GM18526 (cell line): ENCODE measurements around the gene PUDP.

Experiments
- POLR2A ChIP-seq: IDR thresholded peaks from 3 replicates; pipeline ENCODE4 v1.6.1; 2011; ENCODE audit not compliant: insufficient read length; ENCODE audit errors: extremely low read depth

PUDP gene

DNA sequence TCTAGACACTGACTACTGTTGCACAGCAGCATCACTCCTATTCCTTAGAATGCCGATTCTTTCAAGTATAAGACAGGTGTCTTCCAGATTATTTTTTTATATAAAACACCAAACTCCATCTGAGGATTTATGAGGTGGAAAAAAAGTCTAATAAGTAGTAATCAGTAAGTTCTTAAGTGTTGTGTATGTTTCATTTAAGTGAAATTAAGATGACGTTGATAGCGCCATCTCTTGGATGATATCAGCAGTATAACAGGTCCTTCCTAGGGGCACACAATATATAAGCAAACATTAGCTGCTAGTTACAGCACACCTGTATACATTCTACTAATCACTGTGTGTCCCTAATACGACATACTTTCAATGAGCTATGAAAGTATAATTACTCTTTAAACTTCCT, 100.0 kb downstream of the PUDP start:
- TF ChIP-seq POLR2A: no peak

DNA sequence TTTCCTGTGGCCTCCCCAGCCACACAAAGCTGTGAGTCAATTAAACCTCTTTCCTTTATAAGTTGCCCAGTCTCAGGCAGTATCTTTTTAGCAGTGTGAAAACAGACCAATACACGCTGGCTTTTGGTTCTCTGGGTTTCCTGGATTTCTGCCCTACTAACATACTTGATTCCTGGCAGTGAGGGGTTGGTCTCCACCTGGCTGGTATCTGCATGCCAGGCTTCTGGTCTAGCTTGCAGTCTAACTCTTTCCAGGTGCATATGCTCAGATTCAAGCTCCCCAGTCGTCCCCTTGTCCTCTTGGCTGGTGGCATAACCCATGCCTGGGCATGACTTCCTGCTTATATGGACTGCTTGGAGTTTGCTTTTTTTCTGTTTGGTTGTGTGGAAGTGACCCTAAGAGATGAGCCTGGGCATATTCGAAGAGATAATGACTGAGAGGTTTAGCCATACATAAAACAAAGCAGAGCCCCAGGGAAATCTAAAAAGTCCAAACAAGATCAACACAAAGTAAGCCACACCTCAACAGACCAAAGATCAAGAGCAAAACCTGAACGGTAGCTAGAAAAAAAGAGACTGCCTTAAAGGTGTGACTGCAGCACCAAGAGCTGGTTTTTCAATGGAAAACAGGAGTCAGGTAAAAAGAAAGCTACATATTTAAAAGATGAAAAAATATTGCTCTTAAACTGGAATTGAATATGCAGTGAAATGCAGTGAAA, 102.6 kb downstream of the PUDP start:
- TF ChIP-seq POLR2A: no peak

DNA sequence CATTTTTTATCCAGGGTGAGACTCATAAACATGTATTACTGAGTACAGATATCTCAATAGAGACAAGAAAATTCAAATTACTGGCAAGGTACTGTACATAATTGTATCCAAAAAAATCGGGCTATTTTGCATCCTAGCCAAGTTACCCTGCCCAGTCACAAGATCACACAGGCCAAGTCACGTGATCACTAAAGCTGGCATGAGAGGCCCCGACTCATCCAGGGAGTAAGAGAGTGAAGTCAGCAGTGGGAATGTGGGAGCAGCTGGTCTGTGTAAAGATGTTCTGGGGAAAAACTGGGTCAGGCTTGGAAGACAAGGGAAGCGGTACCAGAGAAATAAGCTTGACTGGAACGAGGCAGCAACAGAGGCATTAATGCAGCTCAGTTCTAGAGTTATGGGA, 119.7 kb downstream of the PUDP start:
- no peak for TF ChIP-seq POLR2A

DNA sequence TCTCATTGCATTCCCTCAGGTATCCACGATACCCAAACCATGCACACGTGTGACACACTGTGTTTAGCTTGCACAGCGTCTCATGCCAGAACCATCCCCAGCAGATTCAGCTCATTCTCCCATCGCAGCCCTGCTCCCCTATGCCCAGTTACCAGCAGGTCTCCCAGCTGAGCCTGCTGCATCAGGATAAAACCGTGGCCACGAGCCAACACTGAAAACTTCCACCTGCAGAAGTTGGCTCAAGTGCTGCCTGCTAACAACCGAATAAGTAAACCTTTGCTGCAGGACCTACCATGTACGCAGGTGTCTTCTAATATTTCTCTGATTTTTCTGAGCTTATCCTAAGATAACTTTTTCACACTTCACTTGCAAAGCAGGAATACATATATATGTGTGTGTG, 120.9 kb downstream of the PUDP start:
- no peak for TF ChIP-seq POLR2A

DNA sequence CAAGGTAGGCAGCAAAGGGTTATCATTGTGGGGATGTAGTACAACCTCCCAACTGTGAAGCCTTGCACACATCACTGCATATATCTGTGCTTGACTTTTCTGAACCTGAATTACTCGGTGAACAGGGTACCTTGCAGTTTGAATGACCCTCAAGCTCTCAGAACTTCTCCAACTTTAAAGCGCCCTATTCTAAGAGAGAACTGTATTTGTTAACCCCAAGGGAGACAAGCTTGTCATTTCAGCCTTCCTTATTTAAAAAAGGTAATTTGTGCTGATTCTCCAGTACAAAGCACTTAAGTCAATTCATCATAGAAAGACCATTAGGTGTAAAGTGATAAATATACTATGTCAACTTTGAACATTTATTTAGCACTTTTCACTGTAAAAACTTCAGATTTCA, 122.5 kb downstream of the PUDP start:
- no peak for TF ChIP-seq POLR2A

DNA sequence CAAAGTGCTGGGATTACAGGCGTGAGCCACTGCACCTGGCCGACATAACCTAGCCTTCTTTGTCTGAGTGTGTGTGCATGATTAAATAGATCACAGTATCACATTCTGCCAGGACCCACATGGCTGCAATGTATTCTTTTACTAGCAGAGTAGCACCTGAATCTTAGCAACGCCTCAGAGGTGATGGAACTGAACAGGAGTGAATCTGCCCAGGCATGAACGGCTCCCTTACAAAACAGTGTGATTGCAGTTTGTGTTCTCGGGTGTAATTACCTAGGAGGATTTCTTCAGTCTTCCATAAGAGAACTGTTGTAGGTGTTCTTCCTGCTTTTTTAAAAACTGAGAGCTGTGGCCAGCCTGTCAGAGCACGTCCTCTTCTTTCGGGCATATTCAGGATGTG, 123.1 kb downstream of the PUDP start:
- TF ChIP-seq POLR2A: no peak

DNA sequence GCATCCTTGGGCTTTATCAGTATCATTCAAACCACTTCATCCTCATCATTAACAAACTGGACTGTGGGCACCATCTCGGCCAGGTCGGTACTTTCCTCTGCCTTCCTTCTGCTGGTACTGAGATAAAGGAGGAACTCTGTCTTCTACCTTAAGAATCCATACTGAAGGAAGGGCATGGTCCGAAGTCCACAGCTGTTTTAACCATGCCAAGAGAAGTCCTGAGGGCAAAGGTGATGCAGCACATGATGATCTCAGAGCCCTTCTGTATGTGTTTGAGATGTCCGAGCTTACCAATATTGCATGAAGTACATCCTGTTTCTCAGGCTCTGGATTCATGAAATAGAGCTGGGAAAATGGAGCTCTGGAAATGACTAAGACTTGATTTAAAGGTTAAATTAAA, 126.0 kb downstream of the PUDP start:
- TF ChIP-seq POLR2A: no peak

DNA sequence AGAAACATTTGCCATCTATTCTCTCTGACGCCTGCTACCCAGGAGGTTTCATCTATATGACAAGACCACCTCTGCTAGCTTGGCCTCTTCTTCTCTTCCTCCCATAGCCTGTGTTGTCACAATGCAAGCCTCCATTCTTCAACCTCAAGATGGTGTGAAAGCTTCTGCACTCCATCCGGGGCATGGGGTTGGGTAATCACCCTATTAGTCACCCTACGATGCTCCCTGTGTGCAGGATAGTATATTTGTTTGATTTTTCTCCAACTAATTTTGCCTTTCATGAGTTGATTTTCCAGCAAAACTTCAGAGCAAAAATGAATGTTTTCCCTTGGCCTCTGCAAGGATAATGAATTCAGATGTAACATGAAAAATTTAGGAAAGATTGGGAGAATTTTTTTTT, 128.4 kb downstream of the PUDP start:
- TF ChIP-seq POLR2A: no peak
